Measurements from ENCODE around the gene PJVK. TPM values are rescaled to one million over a fixed set of nuclear protein-coding genes. Genes with fewer than 3 reads are reported as not detected.

The PJVK gene
- total RNA-seq, 6 donors from 2014 or later = 1.7 to 3.7 (median 2.1) TPM; not detected in 1

GRCh38 chr2:178482437-178482836 lies 31.3 kb downstream of the PJVK start:
- H3K27ac ChIP-seq = no peak overlapping the region
- DNase-seq (no peak), ATAC-seq (ENCODE audit: low FRiP score in 2 of 2) (no peak)
- no peak overlapping the region for H3K4me3 ChIP-seq
- peaks cover 29 to 53% (median 52%) of the 10 kb centered on the region in 4 donors for H3K4me1 ChIP-seq
- no peaks in the 10 kb centered on the region for H3K9me3 ChIP-seq
- TF ChIP-seq EP300 (IDR thresholded peaks at IDR 0.05) (no peak), POLR2AphosphoS5 (IDR thresholded peaks at IDR 0.05) (no peak), CTCF (IDR thresholded peaks at IDR 0.05) (no peak), POLR2A (IDR thresholded peaks at IDR 0.05) (no peak)
- WGBS, 2 donors = 88 to 90% methylated on average over 4 of the region's 4 CpGs
- H3K27me3 ChIP-seq = no peaks in the 10 kb centered on the region
- peaks cover 0 to 8% (median 3%) of the 10 kb centered on the region in 4 donors for H3K36me3 ChIP-seq

GRCh38 chr2:178484245-178485041 lies 33.3 kb downstream of the PJVK start:
- DNase-seq = no peak
- Histone ChIP-seq H3K36me3 (peaks cover 0 to 21% (median 3%) of the 10 kb centered on the region in 4 donors), H3K4me1 (peaks cover 25 to 45% (median 44%) of the 10 kb centered on the region in 4 donors), H3K4me3 (no peak overlapping the region), H3K9me3 (no peaks in the 10 kb centered on the region), H3K27ac (no peak overlapping the region), H3K27me3 (no peaks in the 10 kb centered on the region)
- TF ChIP-seq CTCF (IDR thresholded peaks at IDR 0.05) (no peak), POLR2AphosphoS5 (IDR thresholded peaks at IDR 0.05) (no peak), EP300 (IDR thresholded peaks at IDR 0.05) (no peak), POLR2A (IDR thresholded peaks at IDR 0.05) (no peak)
- no peak for ATAC-seq (ENCODE audit: low FRiP score in 2 of 2)
- 56 to 58% methylated on average over 6 of the region's 6 CpGs for WGBS, 2 donors

GRCh38 chr2:178485356-178485755 lies 34.2 kb downstream of the PJVK start:
- Histone ChIP-seq H3K4me3 (no peak overlapping the region), H3K9me3 (no peaks in the 10 kb centered on the region), H3K36me3 (peaks cover 0 to 30% (median 3%) of the 10 kb centered on the region in 4 donors), H3K4me1 (peaks cover 19 to 40% (median 39%) of the 10 kb centered on the region in 4 donors), H3K27me3 (no peaks in the 10 kb centered on the region), H3K27ac (no peak overlapping the region)
- no peak for ATAC-seq (ENCODE audit: low FRiP score in 2 of 2)
- DNase-seq = no peak
- TF ChIP-seq EP300 (IDR thresholded peaks at IDR 0.05) (no peak), POLR2AphosphoS5 (IDR thresholded peaks at IDR 0.05) (no peak), CTCF (IDR thresholded peaks at IDR 0.05) (no peak), POLR2A (IDR thresholded peaks at IDR 0.05) (no peak)
- 80 to 82% methylated on average over 3 of the region's 3 CpGs for WGBS, 2 donors

- 74 to 93% methylated on average over 6 of the region's 6 CpGs for WGBS, 2 donors
- TF ChIP-seq POLR2A (IDR thresholded peaks at IDR 0.05) (no peak), CTCF (IDR thresholded peaks at IDR 0.05) (no peak), EP300 (IDR thresholded peaks at IDR 0.05) (no peak), POLR2AphosphoS5 (IDR thresholded peaks at IDR 0.05) (no peak)
- DNase-seq = no peak
- Histone ChIP-seq H3K4me1 (no peaks in the 10 kb centered on the region), H3K27me3 (no peaks in the 10 kb centered on the region), H3K9me3 (no peaks in the 10 kb centered on the region), H3K4me3 (no peak overlapping the region), H3K36me3 (peaks cover 13 to 83% (median 42%) of the 10 kb centered on the region in 4 donors), H3K27ac (no peak overlapping the region)
- no peak for ATAC-seq (ENCODE audit: low FRiP score in 2 of 2)
Observed at GRCh38 chr2:178491612-178492011, 40.4 kb downstream of the PJVK start.
